ENCODE measurements around the gene SULT2B1. TPM values are rescaled to one million over a fixed set of nuclear protein-coding genes. Genes with fewer than 3 reads are reported as not detected.
A peak's percentile ranks its signal among the peaks of the same experiment; 100 is the strongest.

Gene SULT2B1
- total and polyA plus RNA-seq, 8 donors: 2.1 to 6.3 (median 2.9) TPM

DNA sequence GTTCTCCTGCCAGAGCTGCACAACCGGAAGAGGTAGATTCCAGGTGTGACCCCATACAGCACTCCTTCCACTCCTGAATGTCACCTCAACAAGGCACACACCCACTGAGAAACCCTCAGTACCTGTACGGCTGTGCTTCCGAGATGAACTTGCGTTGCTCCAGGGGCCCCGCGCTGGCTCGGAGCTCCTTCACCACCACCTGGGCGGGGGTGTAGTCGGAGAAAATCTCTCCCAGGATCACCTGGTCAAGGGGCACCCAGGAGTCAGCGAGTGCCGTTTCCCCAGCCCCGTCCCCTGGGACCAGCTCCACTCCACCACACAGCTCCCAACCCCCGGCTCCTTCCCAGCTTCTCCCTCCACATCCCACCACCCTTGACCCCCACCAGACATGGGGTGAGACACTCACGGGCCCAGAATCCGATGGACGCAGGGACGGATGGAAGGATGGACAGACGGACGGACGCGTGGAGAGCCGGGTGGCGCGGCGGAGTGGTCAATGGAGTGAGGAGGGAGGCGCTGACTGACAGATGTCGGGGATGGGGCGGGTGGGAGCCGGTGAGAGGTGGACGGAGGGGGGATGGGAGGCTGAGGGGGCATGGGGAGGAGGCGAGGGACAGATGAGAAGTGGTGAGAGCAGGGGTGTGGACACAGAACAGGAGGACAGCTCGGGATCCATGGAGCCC, 43.1 kb upstream of the SULT2B1 start:
- ATAC-seq (no peak), DNase-seq (no peak)
- Histone ChIP-seq H3K27me3 (peaks cover 29 to 56% of the 10 kb centered on the region in 2 donors), H3K27ac (no peak overlapping the region), H3K9me3 (no peaks in the 10 kb centered on the region), H3K4me3 (no peak overlapping the region), H3K4me1 (peaks cover 0 to 23% of the 10 kb centered on the region in 2 donors), H3K36me3 (no peaks in the 10 kb centered on the region)
- TF ChIP-seq, protein P1, sequence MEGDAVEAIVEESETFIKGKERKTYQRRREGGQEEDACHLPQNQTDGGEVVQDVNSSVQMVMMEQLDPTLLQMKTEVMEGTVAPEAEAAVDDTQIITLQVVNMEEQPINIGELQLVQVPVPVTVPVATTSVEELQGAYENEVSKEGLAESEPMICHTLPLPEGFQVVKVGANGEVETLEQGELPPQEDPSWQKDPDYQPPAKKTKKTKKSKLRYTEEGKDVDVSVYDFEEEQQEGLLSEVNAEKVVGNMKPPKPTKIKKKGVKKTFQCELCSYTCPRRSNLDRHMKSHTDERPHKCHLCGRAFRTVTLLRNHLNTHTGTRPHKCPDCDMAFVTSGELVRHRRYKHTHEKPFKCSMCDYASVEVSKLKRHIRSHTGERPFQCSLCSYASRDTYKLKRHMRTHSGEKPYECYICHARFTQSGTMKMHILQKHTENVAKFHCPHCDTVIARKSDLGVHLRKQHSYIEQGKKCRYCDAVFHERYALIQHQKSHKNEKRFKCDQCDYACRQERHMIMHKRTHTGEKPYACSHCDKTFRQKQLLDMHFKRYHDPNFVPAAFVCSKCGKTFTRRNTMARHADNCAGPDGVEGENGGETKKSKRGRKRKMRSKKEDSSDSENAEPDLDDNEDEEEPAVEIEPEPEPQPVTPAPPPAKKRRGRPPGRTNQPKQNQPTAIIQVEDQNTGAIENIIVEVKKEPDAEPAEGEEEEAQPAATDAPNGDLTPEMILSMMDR (IDR thresholded peaks at IDR 0.05): no peak
- intact Hi-C loops (cut with DNase I): loop anchor here in 1 of 2 donors (10.0 kb wide), 1 partner anchor 76 kb away; no protein-coding TSS in a partner anchor

DNA sequence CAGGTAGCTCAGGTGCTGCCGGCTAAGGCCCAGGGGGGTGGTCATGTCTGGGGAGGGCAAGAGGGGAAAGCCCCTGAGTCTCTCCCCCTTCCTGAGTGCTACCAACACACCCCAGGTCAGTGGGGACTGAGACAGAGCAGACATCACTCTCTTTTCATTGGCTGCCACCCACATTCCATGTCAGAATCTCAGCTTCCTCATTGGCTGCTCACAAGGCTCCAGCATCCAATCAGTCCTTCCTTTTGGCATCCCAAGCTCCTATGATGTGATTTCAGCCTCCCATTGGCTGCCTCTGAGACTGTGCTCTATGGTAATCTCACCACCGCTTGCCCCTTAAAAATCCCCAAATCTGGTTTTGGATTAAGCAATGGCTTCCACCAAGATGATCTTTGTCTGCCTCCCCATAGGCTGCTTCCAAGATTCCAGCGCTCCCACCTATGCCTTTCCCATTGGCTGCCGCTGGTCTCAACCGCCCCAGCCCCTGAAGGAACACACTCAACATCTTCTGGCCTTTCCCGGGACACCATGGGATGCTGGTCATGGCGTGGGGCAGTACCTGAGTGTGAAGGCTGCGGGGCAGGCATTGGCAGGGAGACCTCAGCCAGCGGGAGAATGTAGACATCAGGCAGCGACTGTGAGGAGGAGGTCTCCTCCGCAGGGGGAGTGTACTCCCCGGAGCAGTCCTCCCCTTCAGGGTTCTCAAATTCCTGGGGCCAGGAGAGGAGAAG, 42.3 kb upstream of the SULT2B1 start:
- Histone ChIP-seq H3K4me1 (peaks cover 0 to 23% of the 10 kb centered on the region in 2 donors), H3K9me3 (no peaks in the 10 kb centered on the region), H3K36me3 (no peaks in the 10 kb centered on the region), H3K4me3 (no peak overlapping the region), H3K27me3 (peaks cover 29 to 61% of the 10 kb centered on the region in 2 donors), H3K27ac (no peak overlapping the region)
- no peak for DNase-seq
- intact Hi-C loops (cut with DNase I): loop anchor here in 1 of 2 donors (10.0 kb wide), 1 partner anchor 75 kb away; no protein-coding TSS in a partner anchor
- no peak for ATAC-seq
- TF ChIP-seq, protein P1 (IDR thresholded peaks at IDR 0.05): no peak

DNA sequence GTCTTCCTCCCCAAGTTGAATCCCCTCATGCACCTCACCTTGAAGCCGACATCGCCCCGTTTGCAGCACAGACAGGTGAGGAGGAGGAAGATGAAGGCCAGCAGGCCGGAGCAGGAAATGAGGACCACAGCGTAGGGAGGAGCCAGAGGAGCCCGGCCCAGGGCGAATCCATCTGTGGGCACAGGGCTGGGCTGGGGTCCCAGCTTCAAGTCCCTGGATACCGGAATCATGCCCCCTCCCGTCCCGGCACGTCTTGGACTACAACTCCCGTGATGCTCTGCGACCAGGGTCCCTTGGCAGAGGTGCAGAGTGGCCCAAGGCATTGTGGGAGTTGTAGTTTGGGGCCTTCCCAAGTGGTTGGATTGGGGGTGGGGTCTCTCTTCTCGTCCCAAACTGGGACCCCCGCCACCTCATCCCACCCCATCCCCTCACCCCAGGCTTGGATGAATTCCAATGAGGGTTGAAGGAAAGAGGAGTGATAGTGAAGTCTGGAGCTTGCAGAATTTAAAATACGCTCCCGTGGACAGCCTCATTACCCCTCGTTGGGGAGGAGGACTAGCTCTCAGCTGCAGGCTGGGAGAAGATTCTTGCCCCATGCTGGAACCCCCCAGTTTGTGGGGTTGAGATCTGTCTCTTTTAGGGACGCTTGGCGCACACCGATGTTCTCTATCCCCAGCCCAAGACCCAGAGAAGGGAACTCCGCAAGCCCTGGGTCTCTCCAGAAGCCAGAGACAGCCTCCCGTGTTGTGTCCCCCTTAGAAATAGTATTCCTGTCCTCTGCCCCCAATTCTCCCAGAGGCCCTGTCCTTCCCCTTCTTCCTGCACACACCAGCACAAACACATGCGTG, 41.3 kb upstream of the SULT2B1 start:
- H3K36me3 ChIP-seq: no peaks in the 10 kb centered on the region
- TF ChIP-seq, protein P1 (IDR thresholded peaks at IDR 0.05): no peak
- H3K9me3 ChIP-seq: no peaks in the 10 kb centered on the region
- no peak overlapping the region for H3K27ac ChIP-seq
- intact Hi-C loops (cut with DNase I): no loop called here
- DNase-seq (peak in 1 of 4 donors; percentile 59), ATAC-seq (peak; percentile 77)
- no peak overlapping the region for H3K4me3 ChIP-seq
- H3K27me3 ChIP-seq: peaks cover 29 to 61% of the 10 kb centered on the region in 2 donors
- peaks cover 0 to 23% of the 10 kb centered on the region in 2 donors for H3K4me1 ChIP-seq

DNA sequence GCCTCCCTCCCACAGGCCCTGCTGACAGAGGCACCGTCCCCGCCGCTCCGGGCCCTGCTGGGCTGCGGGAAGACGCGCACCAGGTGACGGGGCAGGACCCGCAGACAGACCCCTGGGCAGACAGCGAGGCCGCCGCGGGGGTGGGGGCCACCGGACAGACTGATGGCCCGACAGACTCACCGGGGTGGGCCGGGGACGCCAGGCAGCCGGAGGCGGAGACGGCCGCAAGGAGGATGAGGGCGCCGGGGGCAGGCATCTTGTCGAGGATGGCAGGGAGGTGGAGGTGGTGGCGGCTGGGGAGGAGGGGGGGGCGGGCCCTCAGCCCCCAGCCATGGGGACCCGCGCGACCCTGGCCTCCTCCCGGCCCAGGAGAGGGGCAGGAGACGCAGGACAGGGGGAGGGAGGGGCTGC, 40.6 kb upstream of the SULT2B1 start:
- DNase-seq (no peak), ATAC-seq (no peak)
- no peaks in the 10 kb centered on the region for H3K36me3 ChIP-seq
- no peaks in the 10 kb centered on the region for H3K9me3 ChIP-seq
- intact Hi-C loops (cut with DNase I): no loop called here
- H3K4me1 ChIP-seq: peaks cover 0 to 23% of the 10 kb centered on the region in 2 donors
- no peak overlapping the region for H3K27ac ChIP-seq
- no peak overlapping the region for H3K4me3 ChIP-seq
- peaks cover 29 to 61% of the 10 kb centered on the region in 2 donors for H3K27me3 ChIP-seq
- TF ChIP-seq, protein P1 (IDR thresholded peaks at IDR 0.05): no peak

All from left lung (tissue), 10 donors.